ENCODE measurements around the gene IYD. TPM values are rescaled to one million over a fixed set of nuclear protein-coding genes. Genes with fewer than 3 reads are reported as not detected.

IYD gene
- total and polyA plus RNA-seq, 9 of the 15 experiments (the other 6 are each of a cell fraction or from before 2014, with no cell fraction given) = not detected

DNA sequence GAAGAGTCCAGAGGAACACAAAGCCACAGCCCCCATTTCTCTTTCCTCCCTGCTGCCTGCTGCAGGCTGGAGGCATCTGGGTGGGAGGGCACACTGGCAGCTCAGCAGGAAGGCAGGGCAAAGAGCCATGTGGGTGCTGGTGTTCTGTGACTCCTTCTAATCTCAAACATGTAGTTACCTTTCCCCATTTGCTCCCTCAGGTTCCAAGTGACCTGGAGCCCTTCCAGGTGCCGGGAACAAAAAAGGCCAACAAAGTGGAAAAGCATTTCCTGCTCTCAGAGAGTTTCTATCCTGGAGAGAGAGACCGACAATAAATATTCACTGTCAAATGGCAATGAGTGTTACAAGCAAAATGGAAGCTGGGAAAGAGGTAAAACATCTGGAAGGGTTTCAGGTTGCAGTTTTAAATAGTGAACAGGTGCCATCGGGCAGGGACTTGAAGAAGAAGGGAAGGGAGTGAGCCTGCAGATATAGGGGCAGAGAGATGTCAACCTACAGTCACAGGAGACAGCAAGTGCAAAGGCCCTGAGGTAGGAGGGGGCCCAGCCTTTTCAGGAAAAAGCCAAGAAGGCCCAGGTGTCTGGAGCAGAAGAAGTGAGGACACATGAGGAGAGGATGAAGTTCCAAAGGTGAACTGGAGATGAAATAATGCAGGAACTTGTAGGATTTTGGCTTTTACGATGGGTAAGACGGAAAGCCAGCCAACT lies 43.6 kb upstream of the IYD start:
- H3K27me3 ChIP-seq (ENCODE audit: control insufficient read depth in 2 of 2, insufficient read depth in 2 of 2, low read length in 2 of 2) = no peaks in the 10 kb centered on the region
- in situ Hi-C loops (cut with MboI) (no loop called here), intact Hi-C loops (cut with micrococcal nuclease) (no loop called here)
- no peaks in the 10 kb centered on the region for H4K20me1 ChIP-seq (replicated peaks; ENCODE audit: control insufficient read depth, insufficient read depth, low read length)
- ChIA-PET POLR2A (interaction anchor here (2.5 kb wide), 1 partner anchor 12 kb away, joined by 9 read pairs; no protein-coding TSS in a partner anchor), CTCF (ENCODE audit: low intra/inter-chr PET ratio) (no interaction called here)
- DNase-seq (ENCODE audit: extremely low read depth in 1 of 4, low spot score in 3 of 4) (no peak), ATAC-seq (no peak), FAIRE-seq (no peak)
- H3K36me3 ChIP-seq (ENCODE audit: control insufficient read depth, insufficient read depth, low read length) = no peaks in the 10 kb centered on the region
- H3K9me3 ChIP-seq (replicated peaks; ENCODE audit: control insufficient read depth, insufficient read depth, low read depth, low read length) = no peaks in the 10 kb centered on the region
- no peak overlapping the region for H3K4me3 ChIP-seq
- H2AFZ ChIP-seq (ENCODE audit: low read depth, low read length) = no peak overlapping the region
- H3K27ac ChIP-seq (ENCODE audit: extremely low read depth, low read depth, low read length) = no peak overlapping the region
- H3K4me2 ChIP-seq (ENCODE audit: insufficient read depth, low read length) = no peak overlapping the region
- no peaks in the 10 kb centered on the region for H3K9me1 ChIP-seq (ENCODE audit: control insufficient read depth, insufficient read depth, low read length)
- H3K9ac ChIP-seq (ENCODE audit: insufficient read depth in 1 of 2, low read depth in 2 of 2, low read length in 2 of 2) = no peak overlapping the region
- WGBS (ENCODE audit: insufficient coverage, low coverage, missing lambda C conversion rate) = 72% methylated on average over 5 of the region's 5 CpGs
- H3K79me2 ChIP-seq (ENCODE audit: control insufficient read depth, insufficient read depth, low read length) = no peaks in the 10 kb centered on the region
- no TSS peak for BruUV-seq (replicated peaks)
- peaks cover 13 to 37% of the 10 kb centered on the region in 2 experiments; a peak in 4 of 5 replicates for H3K4me1 ChIP-seq (replicated peaks in 1 of 2; ENCODE audit: control insufficient read depth in 2 of 2, insufficient read depth in 2 of 2, low read length in 2 of 2)
- TF ChIP-seq NR1H2 (CRISPR knock-in tag; IDR thresholded peaks at IDR 0.05) = no peak
- no peak for TF ChIP-seq ZNF282 (CRISPR knock-in tag; IDR thresholded peaks at IDR 0.05)
- no peak for TF ChIP-seq HNRNPK (IDR thresholded peaks at IDR 0.05; ENCODE audit: low read depth, low read length, poor library complexity, severe bottlenecking)
- TF ChIP-seq NR2C2 (CRISPR knock-in tag; IDR thresholded peaks at IDR 0.05) = no peak
- TF ChIP-seq NR2C2 (tag; IDR thresholded peaks at IDR 0.05) = no peak
- no peak for TF ChIP-seq RBM39 (optimal IDR thresholded peaks at IDR 0.05; ENCODE audit: low read depth, low read length)
- no peak for TF ChIP-seq CREBBP (IDR thresholded peaks at IDR 0.05; ENCODE audit: low read depth, low read length)
- TF ChIP-seq, protein P1, sequence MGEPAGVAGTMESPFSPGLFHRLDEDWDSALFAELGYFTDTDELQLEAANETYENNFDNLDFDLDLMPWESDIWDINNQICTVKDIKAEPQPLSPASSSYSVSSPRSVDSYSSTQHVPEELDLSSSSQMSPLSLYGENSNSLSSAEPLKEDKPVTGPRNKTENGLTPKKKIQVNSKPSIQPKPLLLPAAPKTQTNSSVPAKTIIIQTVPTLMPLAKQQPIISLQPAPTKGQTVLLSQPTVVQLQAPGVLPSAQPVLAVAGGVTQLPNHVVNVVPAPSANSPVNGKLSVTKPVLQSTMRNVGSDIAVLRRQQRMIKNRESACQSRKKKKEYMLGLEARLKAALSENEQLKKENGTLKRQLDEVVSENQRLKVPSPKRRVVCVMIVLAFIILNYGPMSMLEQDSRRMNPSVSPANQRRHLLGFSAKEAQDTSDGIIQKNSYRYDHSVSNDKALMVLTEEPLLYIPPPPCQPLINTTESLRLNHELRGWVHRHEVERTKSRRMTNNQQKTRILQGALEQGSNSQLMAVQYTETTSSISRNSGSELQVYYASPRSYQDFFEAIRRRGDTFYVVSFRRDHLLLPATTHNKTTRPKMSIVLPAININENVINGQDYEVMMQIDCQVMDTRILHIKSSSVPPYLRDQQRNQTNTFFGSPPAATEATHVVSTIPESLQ (CRISPR knock-in tag; IDR thresholded peaks at IDR 0.05) = no peak
- TF ChIP-seq BRF1 (IDR thresholded peaks at IDR 0.05; ENCODE audit: borderline replicate concordance, extremely low read depth, insufficient read length) = no peak
- no peak for TF ChIP-seq CBX5 (IDR thresholded peaks at IDR 0.05; ENCODE audit: borderline replicate concordance, low read depth)
- TF ChIP-seq MEF2D (tag; conservative IDR thresholded peaks at IDR 0.05; ENCODE audit: low read depth) = no peak
- no peak for TF ChIP-seq ATF7 (IDR thresholded peaks at IDR 0.05)
- TF ChIP-seq SIX5 (IDR thresholded peaks at IDR 0.05; ENCODE audit: borderline replicate concordance in 1 of 2, insufficient read depth in 1 of 2, low read depth in 1 of 2, low read length in 2 of 2) = no peak
- TF ChIP-seq TRIM24 (IDR thresholded peaks at IDR 0.05) = no peak
- peak; percentile 84 for TF ChIP-seq BCOR (IDR thresholded peaks at IDR 0.05)
- TF ChIP-seq ZNF589 (CRISPR knock-in tag; IDR thresholded peaks at IDR 0.05; ENCODE audit: low read depth) = no peak
- no peak for TF ChIP-seq MEIS2 (IDR thresholded peaks at IDR 0.05; ENCODE audit: partially characterized antibody)
- TF ChIP-seq RBFOX2 (IDR thresholded peaks at IDR 0.05; ENCODE audit: low read depth, low read length) = no peak
- TF ChIP-seq RBM25 (IDR thresholded peaks at IDR 0.05; ENCODE audit: low read depth, low read length, severe bottlenecking) = peak; percentile 81
- no peak for TF ChIP-seq ETS2 (tag; IDR thresholded peaks at IDR 0.05; ENCODE audit: borderline replicate concordance, poor library complexity, severe bottlenecking)
- TF ChIP-seq HLTF (IDR thresholded peaks at IDR 0.05) = no peak
- no peak for TF ChIP-seq ZFP36 (IDR thresholded peaks at IDR 0.05; ENCODE audit: low read depth, low read length, partially characterized antibody)
- TF ChIP-seq ZNF668 (CRISPR knock-in tag; IDR thresholded peaks at IDR 0.05) = no peak
- peak; percentile 51; the same call in 1 of the 2 replicates for TF ChIP-seq HDAC2 (IDR thresholded peaks at IDR 0.05)
- TF ChIP-seq KDM1A (IDR thresholded peaks at IDR 0.05) = peak; percentile 30 to 37; a peak in 3 of 4 replicates

Data from K562 (cell line).